GM18505 (cell line): Measurements from ENCODE around the gene CACNA2D1.

Source experiments
- ATAC-seq: cut with Tn5 transposase; IDR thresholded peaks from one replicate; pipeline ENCODE4 v1.9.1; 2021; ENCODE audit not compliant: unreplicated experiment
- POLR2A ChIP-seq: IDR thresholded peaks from 4 replicates; pipeline ENCODE4 v1.6.1; 2011; ENCODE audit warnings: borderline replicate concordance; ENCODE audit not compliant: insufficient read depth, insufficient read length; ENCODE audit errors: extremely low read depth

Gene CACNA2D1

DNA sequence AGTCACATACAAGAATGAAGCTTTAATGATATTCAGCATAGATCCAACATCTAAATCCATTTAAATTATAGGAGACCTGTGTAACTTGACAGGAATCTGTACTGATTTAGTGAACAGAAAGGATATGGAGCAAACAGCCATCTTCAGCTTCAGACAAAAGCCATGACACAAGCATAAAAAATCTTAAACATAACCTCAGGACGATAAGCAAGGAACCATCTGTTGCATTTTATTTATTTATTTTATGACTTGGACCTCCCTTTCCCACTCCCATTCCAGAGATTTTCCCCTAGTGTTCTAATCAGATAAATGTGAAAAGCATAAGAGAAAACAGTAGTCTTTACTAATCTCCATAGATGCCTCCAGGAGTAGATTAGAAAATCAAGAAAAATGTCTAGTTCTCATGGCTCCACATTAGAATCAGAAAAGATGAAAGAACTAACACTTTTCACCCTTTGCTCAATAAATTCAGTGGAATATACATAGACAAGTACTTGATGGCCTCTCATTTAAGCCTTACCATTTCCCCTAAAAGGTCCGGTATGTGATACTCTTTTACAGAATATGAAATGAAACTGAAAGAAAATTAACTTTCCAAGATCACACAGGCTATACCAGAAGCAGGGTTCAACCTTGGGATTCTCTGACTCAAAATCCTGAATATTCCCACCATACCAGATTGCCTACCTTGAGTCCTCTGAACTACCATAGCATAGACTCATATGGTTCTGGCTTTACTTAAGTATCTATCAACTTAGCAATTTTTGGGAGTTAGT is 15.2 kb downstream of the CACNA2D1 start:
- no peak for TF ChIP-seq POLR2A
- no peak for ATAC-seq

DNA sequence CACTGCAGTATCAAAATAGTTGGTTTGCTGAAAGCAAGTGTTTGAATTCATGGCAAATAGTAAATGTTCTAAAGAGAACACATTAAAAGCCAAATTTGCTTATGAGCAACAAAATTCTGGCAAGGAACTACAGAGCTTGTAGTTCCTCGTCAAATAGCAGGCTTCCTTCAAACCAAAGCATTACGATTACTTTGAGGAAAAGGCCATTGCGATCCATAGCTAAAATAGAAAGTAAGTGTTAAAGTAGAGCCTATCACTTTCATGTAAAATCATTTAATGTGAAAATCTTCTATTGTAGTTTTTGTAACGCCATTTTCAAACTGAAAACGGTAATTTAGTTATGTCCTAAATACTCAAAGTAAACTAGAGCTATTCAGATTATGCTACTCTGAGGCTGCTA is 20.1 kb downstream of the CACNA2D1 start:
- TF ChIP-seq POLR2A = no peak
- no peak for ATAC-seq

DNA sequence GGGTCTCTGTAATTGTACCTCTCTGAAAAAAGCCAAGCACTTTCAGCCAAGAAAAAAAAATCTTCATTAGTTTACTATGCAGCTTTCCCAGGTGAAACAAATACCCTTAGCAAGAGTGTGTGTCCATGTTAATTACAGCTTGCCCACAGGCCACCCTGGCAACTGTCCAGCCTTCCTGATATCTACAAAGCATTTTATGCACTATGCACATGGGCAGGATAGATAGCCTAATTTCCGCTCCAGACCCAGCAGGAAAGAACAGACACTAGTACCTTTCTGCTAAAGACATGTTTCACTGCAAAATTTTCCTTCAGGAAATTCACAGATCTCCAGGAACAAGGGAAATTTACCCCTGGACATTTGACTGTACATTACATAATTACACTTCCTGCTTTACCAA is 24.4 kb downstream of the CACNA2D1 start:
- no peak for ATAC-seq
- TF ChIP-seq POLR2A = no peak

DNA sequence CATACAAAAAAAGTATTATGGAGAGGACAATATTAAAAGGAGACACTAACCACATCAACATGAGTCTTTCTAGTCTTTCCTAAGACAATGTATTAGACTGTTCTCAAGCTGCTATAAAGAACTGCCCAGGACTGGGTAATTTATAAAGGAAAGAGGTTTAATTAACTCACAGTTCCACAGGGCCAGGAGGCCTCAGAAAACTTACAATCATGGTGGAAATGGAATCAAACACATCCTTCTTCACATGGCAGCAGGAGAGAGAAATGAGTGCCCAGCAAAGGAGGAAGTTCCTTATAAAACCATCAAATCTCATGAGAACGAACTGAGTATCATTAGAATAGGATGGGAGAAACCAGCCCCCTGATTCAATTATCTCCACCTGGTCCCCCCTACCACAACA is 25.7 kb downstream of the CACNA2D1 start:
- no peak for ATAC-seq
- no peak for TF ChIP-seq POLR2A

DNA sequence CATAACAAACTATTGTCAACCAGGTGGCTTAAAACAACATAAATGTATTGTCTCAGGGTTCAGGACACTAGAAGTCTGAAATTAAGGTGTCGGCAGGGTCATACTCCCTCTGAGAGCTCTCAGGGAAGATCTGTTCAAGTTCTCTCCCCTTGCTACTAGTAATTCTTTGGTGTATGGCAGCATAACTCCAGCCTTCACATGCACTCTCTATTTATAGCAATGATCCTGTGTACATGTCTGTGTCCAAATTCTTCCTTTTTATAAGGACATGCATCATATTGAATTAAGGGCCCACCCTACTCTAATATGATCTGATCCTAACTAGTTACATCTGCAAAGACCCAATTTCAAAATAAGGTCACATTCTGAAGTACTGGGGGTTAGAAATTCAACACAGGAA is 27.2 kb downstream of the CACNA2D1 start:
- no peak for ATAC-seq
- TF ChIP-seq POLR2A = no peak

DNA sequence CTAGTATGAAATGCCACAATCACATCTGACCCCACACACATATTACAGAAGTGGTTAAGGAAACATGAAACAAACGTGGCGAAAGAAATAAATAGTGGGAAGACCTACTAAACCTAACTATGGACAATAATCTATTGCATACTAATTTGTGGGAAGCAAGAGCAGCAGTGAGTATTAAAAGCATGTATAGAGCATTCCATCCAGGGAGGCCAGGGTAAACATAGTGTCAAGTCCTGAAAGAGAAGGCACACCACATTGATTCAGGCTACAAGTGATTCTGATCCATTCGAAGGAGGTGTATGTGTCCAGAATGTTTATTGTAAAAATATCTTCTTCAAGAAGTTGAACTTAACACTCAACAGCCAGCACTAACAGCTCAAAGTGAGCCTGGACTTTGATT is 29.2 kb downstream of the CACNA2D1 start:
- TF ChIP-seq POLR2A = no peak
- ATAC-seq = no peak

DNA sequence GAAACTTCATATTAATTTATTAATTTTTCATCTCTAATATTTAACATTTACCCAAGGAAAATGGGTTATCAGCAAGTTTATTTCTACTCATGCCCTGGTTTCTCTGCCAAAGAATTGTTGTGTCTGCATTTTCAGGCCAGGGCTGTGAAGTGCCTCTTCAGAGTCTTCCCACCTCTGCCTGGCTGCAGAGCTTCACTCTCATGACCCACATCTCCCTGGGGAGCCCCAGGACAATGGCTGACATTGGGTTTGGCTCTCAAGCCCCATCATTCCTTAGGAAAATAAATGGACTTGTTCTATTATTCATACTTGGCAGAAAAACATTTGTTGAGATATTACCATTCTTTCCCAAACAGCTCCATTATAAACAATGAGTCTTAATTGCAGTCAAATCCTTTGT is 30.3 kb downstream of the CACNA2D1 start:
- no peak for TF ChIP-seq POLR2A
- ATAC-seq = no peak

DNA sequence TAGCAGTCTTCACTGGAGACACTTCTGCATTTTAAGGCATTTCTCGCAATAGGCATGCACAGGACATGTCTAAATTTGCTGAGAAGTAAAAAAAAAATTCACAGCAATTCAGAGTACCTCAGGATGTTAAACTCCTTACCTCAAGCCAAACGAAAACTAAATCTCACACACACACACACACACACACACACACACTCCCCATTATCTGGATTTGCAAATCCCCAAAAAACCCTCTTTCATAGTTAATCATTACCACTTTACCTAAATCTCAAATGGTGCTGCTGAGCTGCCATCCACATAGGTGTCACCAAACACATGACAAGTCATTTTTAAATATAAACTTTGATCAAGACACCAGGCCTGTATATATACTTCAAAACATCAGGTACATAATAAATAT is 31.8 kb downstream of the CACNA2D1 start:
- TF ChIP-seq POLR2A = no peak
- no peak for ATAC-seq

- TF ChIP-seq POLR2A = no peak
- ATAC-seq = no peak
Observed at GRCh38 chr7:82410461-82410860, 33.1 kb downstream of the CACNA2D1 start.

- TF ChIP-seq POLR2A = no peak
- ATAC-seq = no peak
Observed at GRCh38 chr7:82406937-82407336, 36.6 kb downstream of the CACNA2D1 start.

DNA sequence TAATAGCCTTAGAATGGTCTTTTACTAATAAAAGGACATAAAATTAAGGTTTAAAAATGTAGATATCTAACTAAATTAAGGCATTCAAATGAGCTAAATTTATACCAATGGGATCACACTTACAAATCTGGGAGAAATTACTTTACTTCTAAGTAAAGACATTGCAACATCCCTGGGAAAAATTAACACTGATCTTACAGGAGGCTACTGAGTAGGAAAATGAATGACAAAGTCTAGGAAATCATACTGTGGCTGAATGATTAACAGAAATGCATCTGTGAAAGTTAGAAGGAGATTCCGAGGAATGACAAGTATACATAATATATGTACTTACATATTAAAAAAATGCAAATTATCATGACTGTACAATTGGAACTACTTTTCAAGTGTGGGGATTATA is 38.3 kb downstream of the CACNA2D1 start:
- no peak for TF ChIP-seq POLR2A
- ATAC-seq = no peak

DNA sequence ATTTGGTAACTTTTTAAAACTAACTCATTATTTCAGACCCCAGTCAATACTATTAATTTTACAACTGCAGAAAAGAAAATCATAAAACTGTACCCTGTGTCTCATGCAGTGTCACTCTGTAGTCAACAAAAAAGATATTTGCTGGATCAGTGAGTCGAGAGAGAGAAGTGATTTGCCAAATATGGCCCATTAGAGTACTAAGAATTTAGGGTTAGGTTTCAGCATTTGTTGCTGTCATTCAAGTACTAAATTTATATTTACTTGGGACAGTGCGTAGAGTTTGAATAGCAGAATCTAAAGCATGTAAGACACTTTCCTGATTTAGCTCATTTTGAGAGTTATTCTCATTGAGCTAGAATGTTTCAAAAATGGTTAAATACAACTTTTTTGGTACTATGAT is 38.9 kb downstream of the CACNA2D1 start:
- no peak for ATAC-seq
- TF ChIP-seq POLR2A = no peak

DNA sequence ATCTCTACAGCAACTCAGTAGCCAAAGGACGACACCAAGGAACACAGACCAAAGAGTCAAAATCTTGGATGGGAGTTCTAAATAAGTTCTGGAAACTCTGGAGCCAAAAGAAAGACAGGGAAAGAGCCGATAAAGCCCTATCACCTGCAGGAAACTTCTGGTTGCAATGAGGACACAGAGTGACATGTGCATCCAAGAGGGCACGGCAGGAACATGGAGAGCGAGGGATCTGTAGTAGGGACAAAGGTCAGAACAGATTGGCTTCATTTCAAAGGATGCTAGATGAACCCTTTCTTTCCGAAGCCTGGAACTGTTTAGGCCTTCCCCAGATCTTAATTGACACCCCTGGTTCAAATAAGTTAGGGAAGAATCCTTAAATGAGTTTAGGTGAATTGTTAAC is 39.5 kb downstream of the CACNA2D1 start:
- no peak for TF ChIP-seq POLR2A
- ATAC-seq = no peak

DNA sequence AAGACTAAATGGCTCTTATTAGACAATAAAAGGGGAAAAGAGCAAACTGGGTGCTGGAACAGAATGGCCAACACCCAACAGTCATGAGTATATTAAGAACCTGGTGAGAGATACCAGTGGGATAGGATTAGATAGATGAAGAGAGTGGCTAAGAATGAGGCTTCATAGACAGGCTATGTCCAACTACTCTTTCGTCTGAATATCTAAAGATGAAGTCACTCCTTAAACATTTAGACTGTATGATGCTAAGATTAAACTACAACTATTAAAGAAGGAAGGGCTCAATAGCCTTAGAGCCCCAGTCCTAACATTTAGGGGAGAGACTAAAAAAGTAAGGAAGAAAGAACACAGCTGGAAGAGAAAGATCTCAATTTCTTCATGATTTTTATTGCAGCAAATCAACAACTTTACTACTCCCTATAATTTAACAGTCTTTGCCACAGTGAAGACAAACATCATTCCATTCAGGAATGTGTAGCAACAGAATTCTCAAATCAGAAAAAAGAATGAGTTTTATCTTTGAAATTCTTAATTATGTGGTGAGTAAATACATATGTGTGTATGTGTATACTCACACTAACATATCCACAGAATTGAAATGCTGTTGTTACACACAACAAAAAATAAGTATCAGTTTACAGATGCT is 45.6 kb downstream of the CACNA2D1 start:
- ATAC-seq = no peak
- TF ChIP-seq POLR2A = no peak
